ENCODE results near the gene ACBD3. TPM values are rescaled to one million over a fixed set of nuclear protein-coding genes. Genes with fewer than 3 reads are reported as not detected.

ACBD3 gene
- total RNA-seq, 2 donors from 2014 or later, result 23.4 to 25.9 TPM

GRCh38 chr1:226187019-226187322 lies 430 bp upstream of the ACBD3 start:
- H3K4me1 Mint-ChIP-seq (ENCODE audit: low read depth), result peaks cover 34% of the 10 kb centered on the region
- no peak for ATAC-seq (replicated peaks in 1 of 2)
- H3K27me3 Mint-ChIP-seq (ENCODE audit: low read depth), result no peaks in the 10 kb centered on the region
- H3K27ac Mint-ChIP-seq, result peak overlapping the region; percentile 95
- DNase-seq, result no peak
- no peaks in the 10 kb centered on the region for H3K9me3 Mint-ChIP-seq
- peak overlapping the region; percentile 91 to 96 for H3K4me3 Mint-ChIP-seq
- H3K36me3 Mint-ChIP-seq (ENCODE audit: insufficient read depth in 2 of 2), result peaks cover 2 to 4% of the 10 kb centered on the region in 2 donors

DNA sequence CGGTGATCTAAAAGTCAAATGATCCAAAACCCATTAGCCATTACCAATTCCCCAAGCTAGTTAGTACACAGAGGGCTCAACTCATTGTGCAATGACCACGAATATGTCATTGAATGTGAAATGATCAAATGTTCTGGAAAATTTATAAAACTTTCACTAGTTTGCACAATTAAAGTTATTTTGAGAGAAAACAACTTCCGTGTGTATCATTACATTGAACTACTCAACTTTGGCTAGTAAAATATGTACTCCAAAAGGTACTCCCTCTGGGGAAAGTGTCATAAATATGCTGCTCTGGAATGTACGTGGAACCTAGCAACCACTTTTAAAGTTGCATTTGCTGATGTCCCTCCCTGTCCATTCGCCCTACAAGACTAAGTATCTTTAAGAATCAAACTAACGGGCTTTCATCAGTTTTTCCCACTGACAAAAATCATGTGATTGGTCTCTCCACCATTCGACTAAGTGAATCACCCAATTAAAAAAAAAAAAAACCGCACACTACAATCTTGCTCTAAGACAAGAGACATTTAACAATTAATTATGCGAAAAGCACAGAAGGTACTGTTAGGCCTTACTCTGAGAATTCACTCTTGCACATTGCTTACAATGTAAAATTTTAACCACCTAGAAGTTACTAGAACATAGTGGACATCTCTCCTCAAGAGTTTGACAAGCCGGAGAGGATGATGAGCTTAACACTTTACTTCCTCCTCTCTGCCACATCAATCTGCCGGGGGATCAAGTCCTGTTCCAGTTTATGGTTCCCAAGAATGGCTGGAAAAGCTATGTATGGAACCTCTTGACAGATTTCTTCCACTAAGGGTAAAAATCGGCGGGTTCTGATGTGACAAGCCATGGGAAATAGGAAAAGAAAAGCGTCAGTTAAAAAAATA lies 1.2 kb downstream of the ACBD3 start:
- DNase-seq (no peak), ATAC-seq (replicated peaks in 1 of 2) (no peak)
- Mint-ChIP-seq H3K27me3 (ENCODE audit: low read depth) (no peaks in the 10 kb centered on the region), H3K4me3 (peak overlapping the region; percentile 94 to 100), H3K9me3 (no peaks in the 10 kb centered on the region), H3K27ac (peak overlapping the region; percentile 99), H3K36me3 (ENCODE audit: insufficient read depth in 2 of 2) (peaks cover 2 to 4% of the 10 kb centered on the region in 2 donors), H3K4me1 (ENCODE audit: low read depth) (peaks cover 42% of the 10 kb centered on the region)

- H3K27me3 Mint-ChIP-seq (ENCODE audit: low read depth), result no peaks in the 10 kb centered on the region
- H3K27ac Mint-ChIP-seq, result no peak overlapping the region
- H3K4me1 Mint-ChIP-seq (ENCODE audit: low read depth), result peaks cover 58% of the 10 kb centered on the region
- no peak for DNase-seq
- no peak for ATAC-seq (replicated peaks in 1 of 2)
- H3K36me3 Mint-ChIP-seq (ENCODE audit: insufficient read depth in 2 of 2), result peaks cover 2 to 6% of the 10 kb centered on the region in 2 donors
- no peak overlapping the region for H3K4me3 Mint-ChIP-seq
- no peaks in the 10 kb centered on the region for H3K9me3 Mint-ChIP-seq
Measured at GRCh38 chr1:226181996-226182714, 4.4 kb downstream of the ACBD3 start.

GRCh38 chr1:226176870-226177269 lies 9.7 kb downstream of the ACBD3 start:
- DNase-seq (no peak), ATAC-seq (replicated peaks in 1 of 2) (peak in 1 of 2 donors; percentile 19)
- H3K4me1 Mint-ChIP-seq (ENCODE audit: low read depth), result peaks cover 41% of the 10 kb centered on the region

GRCh38 chr1:226172589-226172988 lies 14.0 kb downstream of the ACBD3 start:
- H3K4me3 Mint-ChIP-seq, result no peak overlapping the region
- H3K36me3 Mint-ChIP-seq (ENCODE audit: insufficient read depth in 2 of 2), result peaks cover 0 to 4% of the 10 kb centered on the region in 2 donors
- H3K27ac Mint-ChIP-seq, result no peak overlapping the region
- DNase-seq, result no peak
- no peak for ATAC-seq (replicated peaks in 1 of 2)
- no peaks in the 10 kb centered on the region for H3K9me3 Mint-ChIP-seq
- no peaks in the 10 kb centered on the region for H3K27me3 Mint-ChIP-seq (ENCODE audit: low read depth)
- peaks cover 21% of the 10 kb centered on the region for H3K4me1 Mint-ChIP-seq (ENCODE audit: low read depth)

More at GRCh38 chr1:226176870-226177269, 9.7 kb downstream of the ACBD3 start:
- no peak overlapping the region for H3K4me3 Mint-ChIP-seq
- no peaks in the 10 kb centered on the region for H3K27me3 Mint-ChIP-seq (ENCODE audit: low read depth)
- H3K9me3 Mint-ChIP-seq, result no peaks in the 10 kb centered on the region
- peaks cover 0 to 4% of the 10 kb centered on the region in 2 donors for H3K36me3 Mint-ChIP-seq (ENCODE audit: insufficient read depth in 2 of 2)
- no peak overlapping the region for H3K27ac Mint-ChIP-seq

DNA sequence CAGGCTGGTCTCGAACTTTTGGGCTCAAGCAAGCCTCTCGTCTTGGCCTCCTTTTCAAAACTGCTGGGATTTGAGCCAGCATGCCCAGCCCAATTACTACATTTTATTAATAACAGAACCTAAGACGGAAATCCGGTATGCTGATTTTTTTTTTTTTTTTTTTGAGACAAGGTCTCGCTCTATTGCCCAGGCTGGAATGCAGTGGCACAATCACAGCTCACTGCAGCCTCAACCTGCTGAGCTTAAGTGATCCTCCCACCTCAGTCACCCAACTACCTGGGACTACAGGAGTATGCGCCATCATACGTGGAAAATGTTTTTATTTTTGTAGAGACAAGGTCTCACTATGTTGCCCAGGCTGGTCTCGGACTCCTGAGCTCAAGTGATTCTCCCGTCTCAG lies 20.2 kb downstream of the ACBD3 start:
- Mint-ChIP-seq H3K4me1 (ENCODE audit: low read depth) (no peaks in the 10 kb centered on the region), H3K27ac (no peak overlapping the region), H3K4me3 (no peak overlapping the region), H3K27me3 (ENCODE audit: low read depth) (no peaks in the 10 kb centered on the region), H3K9me3 (no peaks in the 10 kb centered on the region), H3K36me3 (ENCODE audit: insufficient read depth in 2 of 2) (peaks cover 2 to 14% of the 10 kb centered on the region in 2 donors)
- ATAC-seq (replicated peaks in 1 of 2), result no peak
- DNase-seq, result no peak

DNA sequence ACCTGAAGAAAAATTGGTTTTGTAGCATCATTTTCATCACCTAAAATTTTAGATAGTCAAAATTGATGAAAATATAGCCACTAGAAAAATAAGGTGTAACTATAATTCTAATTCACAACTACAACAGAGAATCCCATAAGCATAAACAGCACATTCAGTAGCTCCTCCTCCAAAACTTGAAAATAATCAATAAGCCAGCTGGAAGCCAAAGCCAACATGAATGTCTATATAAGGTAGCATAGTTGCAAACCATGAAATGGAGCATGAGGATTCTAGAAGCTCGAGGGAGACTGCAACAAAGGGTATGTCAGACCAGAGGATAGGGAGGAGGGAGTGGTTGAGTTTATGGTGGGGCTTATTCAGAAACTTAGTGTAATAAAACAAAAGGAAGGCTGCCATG lies 22.4 kb downstream of the ACBD3 start:
- no peak for DNase-seq
- no peaks in the 10 kb centered on the region for H3K9me3 Mint-ChIP-seq
- no peak for ATAC-seq (replicated peaks in 1 of 2)
- peaks cover 7 to 23% of the 10 kb centered on the region in 2 donors for H3K36me3 Mint-ChIP-seq (ENCODE audit: insufficient read depth in 2 of 2)
- no peak overlapping the region for H3K27ac Mint-ChIP-seq
- H3K4me1 Mint-ChIP-seq (ENCODE audit: low read depth), result no peaks in the 10 kb centered on the region
- no peaks in the 10 kb centered on the region for H3K27me3 Mint-ChIP-seq (ENCODE audit: low read depth)
- no peak overlapping the region for H3K4me3 Mint-ChIP-seq

DNA sequence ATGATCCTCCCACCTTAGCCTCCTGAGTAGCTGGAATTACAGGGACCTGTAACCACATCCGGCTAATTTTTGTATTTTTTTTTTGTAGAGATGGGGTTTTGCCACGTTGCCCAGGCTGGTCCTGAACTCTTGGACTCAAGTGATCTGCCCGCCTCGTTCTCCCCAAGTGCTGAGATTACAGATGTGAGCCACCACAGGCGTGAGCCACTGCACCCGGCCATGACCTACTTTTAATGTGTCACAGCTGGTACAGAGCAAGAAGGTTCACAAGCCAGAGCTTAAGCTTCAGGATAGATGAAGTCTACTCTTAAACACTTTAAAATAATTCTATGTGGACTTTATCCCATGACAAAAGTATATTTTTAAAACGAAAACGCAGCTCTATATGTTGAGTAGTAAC lies 23.6 kb downstream of the ACBD3 start:
- peaks cover 9 to 27% of the 10 kb centered on the region in 2 donors for H3K36me3 Mint-ChIP-seq (ENCODE audit: insufficient read depth in 2 of 2)
- H3K9me3 Mint-ChIP-seq, result no peaks in the 10 kb centered on the region
- no peak overlapping the region for H3K27ac Mint-ChIP-seq
- DNase-seq (no peak), ATAC-seq (replicated peaks in 1 of 2) (no peak)
- no peaks in the 10 kb centered on the region for H3K27me3 Mint-ChIP-seq (ENCODE audit: low read depth)
- no peaks in the 10 kb centered on the region for H3K4me1 Mint-ChIP-seq (ENCODE audit: low read depth)
- H3K4me3 Mint-ChIP-seq, result no peak overlapping the region

DNA sequence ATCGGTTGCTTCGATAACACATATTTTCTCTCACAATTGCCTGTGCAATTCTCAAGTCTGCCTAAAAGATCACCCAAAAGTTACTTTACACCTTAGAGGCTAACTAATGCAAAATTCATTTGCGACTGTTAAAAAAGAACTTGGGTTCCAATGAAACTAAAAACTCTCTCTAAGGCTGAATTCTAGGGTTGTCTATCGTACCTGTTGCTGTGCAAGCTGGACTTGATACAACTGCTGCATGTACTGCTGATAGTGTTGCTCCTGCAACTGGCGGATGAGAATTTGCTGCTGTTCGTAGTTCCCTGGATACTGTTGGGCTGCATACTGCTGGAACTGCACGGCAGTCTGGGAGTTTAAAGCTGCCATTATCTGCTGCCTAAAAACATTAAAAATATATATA lies 27.6 kb downstream of the ACBD3 start:
- DNase-seq (no peak), ATAC-seq (replicated peaks in 1 of 2) (no peak)
- Mint-ChIP-seq H3K4me1 (ENCODE audit: low read depth) (no peaks in the 10 kb centered on the region), H3K4me3 (no peak overlapping the region), H3K27me3 (ENCODE audit: low read depth) (no peaks in the 10 kb centered on the region), H3K9me3 (no peaks in the 10 kb centered on the region), H3K27ac (no peak overlapping the region), H3K36me3 (ENCODE audit: insufficient read depth in 2 of 2) (peaks cover 9 to 26% of the 10 kb centered on the region in 2 donors)

GRCh38 chr1:226158457-226158856 lies 28.1 kb downstream of the ACBD3 start:
- H3K4me3 Mint-ChIP-seq, result no peak overlapping the region
- no peaks in the 10 kb centered on the region for H3K9me3 Mint-ChIP-seq
- H3K27me3 Mint-ChIP-seq (ENCODE audit: low read depth), result no peaks in the 10 kb centered on the region
- H3K4me1 Mint-ChIP-seq (ENCODE audit: low read depth), result no peaks in the 10 kb centered on the region
- ATAC-seq (replicated peaks in 1 of 2), result no peak
- peaks cover 9 to 28% of the 10 kb centered on the region in 2 donors for H3K36me3 Mint-ChIP-seq (ENCODE audit: insufficient read depth in 2 of 2)
- H3K27ac Mint-ChIP-seq, result no peak overlapping the region
- no peak for DNase-seq

DNA sequence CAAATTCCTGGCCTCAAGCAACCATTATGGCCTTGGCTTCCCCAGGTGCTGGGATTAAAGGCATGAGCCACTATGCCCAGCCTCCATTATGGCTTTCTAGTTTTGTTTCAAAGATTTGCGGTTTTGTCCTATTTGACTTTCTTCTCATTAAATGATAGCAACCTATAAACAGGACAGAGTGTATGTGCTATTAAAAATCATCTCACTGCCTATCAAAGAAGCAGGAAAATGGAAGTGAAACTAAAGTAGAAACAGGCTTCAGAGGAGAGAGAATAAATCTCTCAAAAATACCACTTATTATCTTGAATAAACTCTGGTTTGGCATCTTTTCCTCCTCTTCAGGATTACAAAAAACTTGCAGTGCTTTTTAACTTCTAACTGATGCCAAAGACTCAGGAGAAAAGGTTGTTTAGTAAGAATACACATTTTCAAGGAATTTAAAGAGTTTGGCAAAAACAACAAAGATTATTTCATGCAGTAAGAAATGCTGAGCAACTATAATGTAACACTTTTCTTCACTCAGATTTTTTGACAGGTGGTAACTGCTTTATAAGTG lies 28.7 kb downstream of the ACBD3 start:
- ATAC-seq (replicated peaks in 1 of 2) (no peak), DNase-seq (no peak)
- peaks cover 9 to 28% of the 10 kb centered on the region in 2 donors for H3K36me3 Mint-ChIP-seq (ENCODE audit: insufficient read depth in 2 of 2)
- H3K27ac Mint-ChIP-seq, result peak overlapping the region; percentile 63
- H3K9me3 Mint-ChIP-seq, result no peaks in the 10 kb centered on the region
- H3K27me3 Mint-ChIP-seq (ENCODE audit: low read depth), result no peaks in the 10 kb centered on the region
- no peak overlapping the region for H3K4me3 Mint-ChIP-seq
- H3K4me1 Mint-ChIP-seq (ENCODE audit: low read depth), result no peaks in the 10 kb centered on the region

GRCh38 chr1:226154593-226154992 lies 31.9 kb downstream of the ACBD3 start:
- DNase-seq, result no peak
- H3K4me3 Mint-ChIP-seq, result no peak overlapping the region
- peaks cover 2 to 11% of the 10 kb centered on the region in 2 donors for H3K36me3 Mint-ChIP-seq (ENCODE audit: insufficient read depth in 2 of 2)
- no peaks in the 10 kb centered on the region for H3K9me3 Mint-ChIP-seq
- no peaks in the 10 kb centered on the region for H3K4me1 Mint-ChIP-seq (ENCODE audit: low read depth)
- H3K27me3 Mint-ChIP-seq (ENCODE audit: low read depth), result no peaks in the 10 kb centered on the region
- H3K27ac Mint-ChIP-seq, result no peak overlapping the region
- ATAC-seq (replicated peaks in 1 of 2), result no peak

GRCh38 chr1:226149806-226150205 lies 36.7 kb downstream of the ACBD3 start:
- Mint-ChIP-seq H3K4me1 (ENCODE audit: low read depth) (no peaks in the 10 kb centered on the region), H3K36me3 (ENCODE audit: insufficient read depth in 2 of 2) (peaks cover 4 to 10% of the 10 kb centered on the region in 2 donors), H3K27me3 (ENCODE audit: low read depth) (no peaks in the 10 kb centered on the region), H3K4me3 (no peak overlapping the region), H3K9me3 (no peaks in the 10 kb centered on the region), H3K27ac (no peak overlapping the region)
- ATAC-seq (replicated peaks in 1 of 2) (no peak), DNase-seq (no peak)

Measured in activated T-cell treated with anti-CD3 and anti-CD28 coated beads, Interleukin-2, amount 50 U/mL, for 72 hours (primary cell).